ENCODE results near the gene ARPC5L. TPM values are rescaled to one million over a fixed set of nuclear protein-coding genes. Genes with fewer than 3 reads are reported as not detected.

ARPC5L gene
- total RNA-seq, 1 experiment from 2014 or later: 47.2 TPM

DNA sequence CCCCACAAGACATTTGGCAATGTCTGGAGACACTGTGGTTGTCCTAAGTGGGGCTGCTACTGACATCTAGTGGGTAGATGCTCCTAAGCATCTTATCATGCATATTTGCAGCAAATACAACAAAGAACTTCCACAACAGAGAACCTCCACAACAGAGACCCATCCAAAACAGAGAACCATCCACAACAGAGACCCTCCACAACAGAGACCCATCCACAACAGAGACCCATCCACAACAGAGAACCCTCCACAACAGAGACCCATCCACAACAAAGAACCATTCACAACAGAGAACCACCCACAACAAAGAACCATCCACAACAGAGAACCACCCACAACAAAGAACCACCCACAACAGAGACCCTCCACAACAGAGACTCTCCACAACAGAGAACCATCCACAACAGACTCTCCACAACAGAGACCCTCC, 32.8 kb downstream of the ARPC5L start:
- H3K27ac Mint-ChIP-seq: peak overlapping the region; percentile 61
- CTCF ChIA-PET: interaction anchor here (0.8 to 2.9 kb wide), 9 partner anchors 13 to 347 kb away, joined by 3 to 16 read pairs (median 4); partner anchors contain the start of genes ARPC5L, RPL35 and WDR38

DNA sequence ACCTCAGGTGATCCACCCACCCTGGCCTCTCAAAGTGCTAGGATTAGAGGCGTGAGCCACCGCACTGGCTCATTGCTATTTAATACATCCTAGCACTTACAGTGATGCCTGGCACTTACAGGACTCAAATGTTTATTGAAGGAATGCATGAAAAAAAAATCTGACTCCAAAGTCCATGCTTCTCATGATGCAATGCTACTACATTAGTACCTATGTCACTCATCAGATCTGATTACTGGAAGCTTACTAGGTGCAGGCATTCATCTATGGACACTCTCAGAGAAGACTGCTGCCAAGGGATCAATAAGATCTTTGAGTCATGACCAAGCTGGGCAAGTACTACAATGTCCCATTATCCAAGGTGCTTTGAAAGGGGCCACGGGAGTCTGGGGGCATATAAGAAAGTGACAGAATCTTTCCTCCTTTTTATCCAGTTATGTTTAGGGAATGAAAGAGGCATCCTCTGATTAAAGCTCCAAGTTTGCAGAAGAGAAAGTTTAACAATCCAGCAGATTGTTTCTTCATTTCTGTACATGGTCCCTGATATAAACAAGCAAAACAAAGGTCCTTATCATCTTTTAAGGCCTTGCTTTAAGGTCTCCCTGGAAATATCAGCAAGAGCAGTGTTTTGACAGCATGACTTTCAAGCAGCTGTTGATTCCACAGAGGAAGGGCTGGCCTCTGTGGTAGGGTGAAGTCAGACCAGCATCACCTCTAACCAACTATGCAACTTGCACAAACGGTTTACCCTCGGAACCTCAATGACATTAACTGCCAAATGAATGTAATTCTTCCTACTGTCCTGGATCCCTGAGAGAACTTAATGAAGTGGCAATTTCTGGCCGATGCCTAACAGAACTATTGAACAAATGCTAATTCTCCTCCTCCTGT, 35.9 kb downstream of the ARPC5L start:
- Mint-ChIP-seq H3K4me1 (peaks cover 7% of the 10 kb centered on the region; the same call in 1 of the 2 replicates), H3K36me3 (peaks cover 3% of the 10 kb centered on the region; the same call in 1 of the 2 replicates), H3K27me3 (ENCODE audit: low read depth) (no peaks in the 10 kb centered on the region), H3K27ac (0 out of 2 replicates have a peak overlapping the region, but pooled peaks have one; percentile 17), H3K9me3 (no peaks in the 10 kb centered on the region), H3K4me3 (no peak overlapping the region)
- no peak for ATAC-seq
- TF ChIP-seq, protein P1, sequence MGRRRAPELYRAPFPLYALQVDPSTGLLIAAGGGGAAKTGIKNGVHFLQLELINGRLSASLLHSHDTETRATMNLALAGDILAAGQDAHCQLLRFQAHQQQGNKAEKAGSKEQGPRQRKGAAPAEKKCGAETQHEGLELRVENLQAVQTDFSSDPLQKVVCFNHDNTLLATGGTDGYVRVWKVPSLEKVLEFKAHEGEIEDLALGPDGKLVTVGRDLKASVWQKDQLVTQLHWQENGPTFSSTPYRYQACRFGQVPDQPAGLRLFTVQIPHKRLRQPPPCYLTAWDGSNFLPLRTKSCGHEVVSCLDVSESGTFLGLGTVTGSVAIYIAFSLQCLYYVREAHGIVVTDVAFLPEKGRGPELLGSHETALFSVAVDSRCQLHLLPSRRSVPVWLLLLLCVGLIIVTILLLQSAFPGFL (CRISPR knock-in tag; IDR thresholded peaks at IDR 0.05; ENCODE audit: borderline replicate concordance): no peak
- peak; percentile 98 for TF ChIP-seq GABPB1 (CRISPR knock-in tag; IDR thresholded peaks at IDR 0.05)
- ChIA-PET CTCF (interaction anchor here (0.5 to 1.0 kb wide), 3 partner anchors 15 to 57 kb away, joined by 3 to 4 read pairs (median 3); partner anchors contain the start of gene WDR38), POLR2A (no interaction called here)
- DNase-seq (ENCODE audit: low spot score): no peak

More for the DNA sequence above, 32.8 kb downstream of the ARPC5L start:
- ATAC-seq: peak; percentile 92
- Mint-ChIP-seq H3K4me1 (peaks cover 7% of the 10 kb centered on the region; the same call in 1 of the 2 replicates), H3K9me3 (no peaks in the 10 kb centered on the region), H3K27me3 (ENCODE audit: low read depth) (no peaks in the 10 kb centered on the region), H3K36me3 (peaks cover 5% of the 10 kb centered on the region; the same call in 1 of the 2 replicates), H3K4me3 (no peak overlapping the region)
- peak; percentile 39 for DNase-seq (ENCODE audit: low spot score)
- TF ChIP-seq JAZF1 (CRISPR knock-in tag; IDR thresholded peaks at IDR 0.05): no peak
- POLR2A ChIA-PET: interaction anchor here (0.8 kb wide), 1 partner anchor 38 kb away, joined by 3 read pairs; no protein-coding TSS in a partner anchor

DNA sequence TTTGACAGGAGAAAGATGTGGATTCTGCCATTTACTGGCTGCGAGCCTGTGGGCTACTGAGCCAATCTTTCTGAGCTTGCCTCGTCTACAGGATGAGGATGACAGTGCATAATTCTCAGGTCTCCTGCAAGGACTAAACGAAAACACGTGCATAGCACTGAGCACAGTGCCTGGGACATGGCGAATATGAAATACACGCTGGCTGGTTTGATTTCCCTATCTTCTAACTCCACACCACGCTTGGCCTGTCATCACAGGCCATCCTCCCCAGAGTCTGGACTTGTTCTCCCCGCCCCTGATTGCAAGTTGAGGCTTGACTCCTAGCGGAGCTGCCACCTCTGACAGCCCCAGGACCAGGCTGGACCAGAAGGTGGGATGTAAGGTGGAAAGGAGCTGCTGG, 37.9 kb downstream of the ARPC5L start:
- Mint-ChIP-seq H3K4me3 (no peak overlapping the region), H3K9me3 (no peaks in the 10 kb centered on the region), H3K4me1 (peaks cover 2% of the 10 kb centered on the region; the same call in 1 of the 2 replicates), H3K36me3 (peaks cover 3% of the 10 kb centered on the region; the same call in 1 of the 2 replicates), H3K27me3 (ENCODE audit: low read depth) (no peaks in the 10 kb centered on the region), H3K27ac (no peak overlapping the region)
- ATAC-seq (no peak), DNase-seq (ENCODE audit: low spot score) (no peak)
- ChIA-PET CTCF (interaction anchor here (2.1 kb wide), 1 partner anchor 123 kb away, joined by 8 read pairs; the partner anchor contains the start of gene OLFML2A), POLR2A (interaction anchor here (1.2 kb wide), 1 partner anchor 44 kb away, joined by 3 read pairs; no protein-coding TSS in a partner anchor)
- TF ChIP-seq TEAD1 (CRISPR knock-in tag; IDR thresholded peaks at IDR 0.05) (no peak), FOXK1 (CRISPR knock-in tag; IDR thresholded peaks at IDR 0.05) (no peak), ETV6 (CRISPR knock-in tag; IDR thresholded peaks at IDR 0.05) (no peak), GABPB1 (CRISPR knock-in tag; IDR thresholded peaks at IDR 0.05) (no peak), ZNF121 (CRISPR knock-in tag; IDR thresholded peaks at IDR 0.05) (no peak), TEAD4 (CRISPR knock-in tag; IDR thresholded peaks at IDR 0.05) (no peak), FOXP1 (CRISPR knock-in tag; IDR thresholded peaks at IDR 0.05; ENCODE audit: borderline replicate concordance) (no peak), RELA (CRISPR knock-in tag; IDR thresholded peaks at IDR 0.05; ENCODE audit: borderline replicate concordance) (no peak), NR2C2 (CRISPR knock-in tag; IDR thresholded peaks at IDR 0.05) (no peak), ZNF219 (CRISPR knock-in tag; IDR thresholded peaks at IDR 0.05; ENCODE audit: borderline replicate concordance) (no peak), SP1 (CRISPR knock-in tag; conservative IDR thresholded peaks at IDR 0.05) (no peak), NFATC4 (CRISPR knock-in tag; IDR thresholded peaks at IDR 0.05) (no peak), ATF1 (CRISPR knock-in tag; IDR thresholded peaks at IDR 0.05) (no peak), MYBL2 (CRISPR knock-in tag; IDR thresholded peaks at IDR 0.05) (no peak)
- TF ChIP-seq, protein P2, sequence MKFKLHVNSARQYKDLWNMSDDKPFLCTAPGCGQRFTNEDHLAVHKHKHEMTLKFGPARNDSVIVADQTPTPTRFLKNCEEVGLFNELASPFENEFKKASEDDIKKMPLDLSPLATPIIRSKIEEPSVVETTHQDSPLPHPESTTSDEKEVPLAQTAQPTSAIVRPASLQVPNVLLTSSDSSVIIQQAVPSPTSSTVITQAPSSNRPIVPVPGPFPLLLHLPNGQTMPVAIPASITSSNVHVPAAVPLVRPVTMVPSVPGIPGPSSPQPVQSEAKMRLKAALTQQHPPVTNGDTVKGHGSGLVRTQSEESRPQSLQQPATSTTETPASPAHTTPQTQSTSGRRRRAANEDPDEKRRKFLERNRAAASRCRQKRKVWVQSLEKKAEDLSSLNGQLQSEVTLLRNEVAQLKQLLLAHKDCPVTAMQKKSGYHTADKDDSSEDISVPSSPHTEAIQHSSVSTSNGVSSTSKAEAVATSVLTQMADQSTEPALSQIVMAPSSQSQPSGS (CRISPR knock-in tag; IDR thresholded peaks at IDR 0.05; ENCODE audit: borderline replicate concordance, low read depth): no peak
- TF ChIP-seq, protein P3, sequence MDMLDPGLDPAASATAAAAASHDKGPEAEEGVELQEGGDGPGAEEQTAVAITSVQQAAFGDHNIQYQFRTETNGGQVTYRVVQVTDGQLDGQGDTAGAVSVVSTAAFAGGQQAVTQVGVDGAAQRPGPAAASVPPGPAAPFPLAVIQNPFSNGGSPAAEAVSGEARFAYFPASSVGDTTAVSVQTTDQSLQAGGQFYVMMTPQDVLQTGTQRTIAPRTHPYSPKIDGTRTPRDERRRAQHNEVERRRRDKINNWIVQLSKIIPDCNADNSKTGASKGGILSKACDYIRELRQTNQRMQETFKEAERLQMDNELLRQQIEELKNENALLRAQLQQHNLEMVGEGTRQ (CRISPR knock-in tag; IDR thresholded peaks at IDR 0.05): no peak
- TF ChIP-seq, protein P4, sequence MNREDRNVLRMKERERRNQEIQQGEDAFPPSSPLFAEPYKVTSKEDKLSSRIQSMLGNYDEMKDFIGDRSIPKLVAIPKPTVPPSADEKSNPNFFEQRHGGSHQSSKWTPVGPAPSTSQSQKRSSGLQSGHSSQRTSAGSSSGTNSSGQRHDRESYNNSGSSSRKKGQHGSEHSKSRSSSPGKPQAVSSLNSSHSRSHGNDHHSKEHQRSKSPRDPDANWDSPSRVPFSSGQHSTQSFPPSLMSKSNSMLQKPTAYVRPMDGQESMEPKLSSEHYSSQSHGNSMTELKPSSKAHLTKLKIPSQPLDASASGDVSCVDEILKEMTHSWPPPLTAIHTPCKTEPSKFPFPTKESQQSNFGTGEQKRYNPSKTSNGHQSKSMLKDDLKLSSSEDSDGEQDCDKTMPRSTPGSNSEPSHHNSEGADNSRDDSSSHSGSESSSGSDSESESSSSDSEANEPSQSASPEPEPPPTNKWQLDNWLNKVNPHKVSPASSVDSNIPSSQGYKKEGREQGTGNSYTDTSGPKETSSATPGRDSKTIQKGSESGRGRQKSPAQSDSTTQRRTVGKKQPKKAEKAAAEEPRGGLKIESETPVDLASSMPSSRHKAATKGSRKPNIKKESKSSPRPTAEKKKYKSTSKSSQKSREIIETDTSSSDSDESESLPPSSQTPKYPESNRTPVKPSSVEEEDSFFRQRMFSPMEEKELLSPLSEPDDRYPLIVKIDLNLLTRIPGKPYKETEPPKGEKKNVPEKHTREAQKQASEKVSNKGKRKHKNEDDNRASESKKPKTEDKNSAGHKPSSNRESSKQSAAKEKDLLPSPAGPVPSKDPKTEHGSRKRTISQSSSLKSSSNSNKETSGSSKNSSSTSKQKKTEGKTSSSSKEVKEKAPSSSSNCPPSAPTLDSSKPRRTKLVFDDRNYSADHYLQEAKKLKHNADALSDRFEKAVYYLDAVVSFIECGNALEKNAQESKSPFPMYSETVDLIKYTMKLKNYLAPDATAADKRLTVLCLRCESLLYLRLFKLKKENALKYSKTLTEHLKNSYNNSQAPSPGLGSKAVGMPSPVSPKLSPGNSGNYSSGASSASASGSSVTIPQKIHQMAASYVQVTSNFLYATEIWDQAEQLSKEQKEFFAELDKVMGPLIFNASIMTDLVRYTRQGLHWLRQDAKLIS (CRISPR knock-in tag; IDR thresholded peaks at IDR 0.05; ENCODE audit: borderline replicate concordance): no peak
- TF ChIP-seq, protein P5, sequence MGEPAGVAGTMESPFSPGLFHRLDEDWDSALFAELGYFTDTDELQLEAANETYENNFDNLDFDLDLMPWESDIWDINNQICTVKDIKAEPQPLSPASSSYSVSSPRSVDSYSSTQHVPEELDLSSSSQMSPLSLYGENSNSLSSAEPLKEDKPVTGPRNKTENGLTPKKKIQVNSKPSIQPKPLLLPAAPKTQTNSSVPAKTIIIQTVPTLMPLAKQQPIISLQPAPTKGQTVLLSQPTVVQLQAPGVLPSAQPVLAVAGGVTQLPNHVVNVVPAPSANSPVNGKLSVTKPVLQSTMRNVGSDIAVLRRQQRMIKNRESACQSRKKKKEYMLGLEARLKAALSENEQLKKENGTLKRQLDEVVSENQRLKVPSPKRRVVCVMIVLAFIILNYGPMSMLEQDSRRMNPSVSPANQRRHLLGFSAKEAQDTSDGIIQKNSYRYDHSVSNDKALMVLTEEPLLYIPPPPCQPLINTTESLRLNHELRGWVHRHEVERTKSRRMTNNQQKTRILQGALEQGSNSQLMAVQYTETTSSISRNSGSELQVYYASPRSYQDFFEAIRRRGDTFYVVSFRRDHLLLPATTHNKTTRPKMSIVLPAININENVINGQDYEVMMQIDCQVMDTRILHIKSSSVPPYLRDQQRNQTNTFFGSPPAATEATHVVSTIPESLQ (CRISPR knock-in tag; IDR thresholded peaks at IDR 0.05): no peak
